Fibroblast of gingiva (primary cell): Measurements from ENCODE around the gene ARID5B.

Source experiments
- DNase-seq: peaks from one replicate; pipeline ENCODE4 v3.0.0-alpha.2; 2011; ENCODE audit warnings: low read depth

Gene ARID5B

DNA sequence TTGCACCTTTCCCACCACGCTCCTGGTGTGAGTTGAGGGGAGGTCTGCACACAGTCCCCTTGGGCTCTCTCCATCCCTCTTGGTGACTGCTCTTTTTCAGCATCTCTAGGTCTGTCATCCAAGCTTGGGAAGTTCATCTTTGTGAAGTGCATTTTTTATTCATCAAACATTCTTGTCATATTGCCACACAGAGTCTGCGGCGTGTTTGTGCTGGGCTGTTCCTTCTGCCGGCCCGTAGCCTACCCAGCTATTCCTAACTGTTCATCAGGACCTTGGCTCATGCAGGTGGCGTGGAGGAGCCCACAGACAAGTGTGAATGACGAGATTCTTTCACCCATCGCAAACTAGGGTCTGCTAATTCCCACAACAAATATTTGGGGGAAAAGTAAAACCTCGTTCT, 202.4 kb downstream of the ARID5B start:
- no peak for DNase-seq

GRCh38 chr10:62106929-62107519, 205.5 kb downstream of the ARID5B start:
- DNase-seq: no peak

DNA sequence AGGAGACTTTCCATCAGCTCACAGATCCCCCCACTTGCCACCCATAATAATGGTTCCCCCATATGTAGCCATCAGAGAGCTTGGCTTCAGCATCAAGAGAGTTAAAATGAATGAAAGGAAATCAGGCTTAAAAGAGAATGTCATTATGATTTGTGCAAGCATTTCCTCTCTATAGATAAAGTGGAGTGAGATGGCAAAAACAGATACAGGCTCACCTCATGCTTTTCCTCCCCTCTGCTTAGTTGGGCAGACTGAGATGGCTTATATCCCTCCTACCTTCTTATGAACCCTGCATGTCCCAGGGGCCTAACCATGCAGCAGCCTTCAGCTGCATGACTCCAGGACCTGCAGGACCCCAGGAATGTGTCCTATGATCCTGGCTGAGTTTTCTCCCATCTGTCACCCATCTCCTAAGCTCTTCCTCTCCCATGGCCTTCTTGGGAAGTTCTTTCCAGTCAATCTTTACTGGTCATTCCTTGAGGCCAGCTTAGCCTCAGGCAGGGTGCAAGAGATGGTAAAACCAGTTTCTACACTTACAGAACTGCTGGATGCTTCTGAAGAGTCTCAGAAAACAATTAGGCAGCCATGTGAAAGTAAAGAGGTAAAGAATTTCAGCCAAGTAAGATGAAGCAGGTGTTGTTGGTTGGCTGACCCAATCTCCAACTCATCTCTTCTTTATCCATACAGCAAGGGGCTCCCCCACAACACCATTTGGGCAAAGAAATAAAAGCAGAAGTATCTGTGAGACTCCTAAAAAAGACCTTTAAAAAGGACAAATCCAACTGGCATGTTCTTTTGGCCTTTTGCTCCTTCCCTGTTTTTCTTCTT, 207.5 kb downstream of the ARID5B start:
- DNase-seq: no peak

DNA sequence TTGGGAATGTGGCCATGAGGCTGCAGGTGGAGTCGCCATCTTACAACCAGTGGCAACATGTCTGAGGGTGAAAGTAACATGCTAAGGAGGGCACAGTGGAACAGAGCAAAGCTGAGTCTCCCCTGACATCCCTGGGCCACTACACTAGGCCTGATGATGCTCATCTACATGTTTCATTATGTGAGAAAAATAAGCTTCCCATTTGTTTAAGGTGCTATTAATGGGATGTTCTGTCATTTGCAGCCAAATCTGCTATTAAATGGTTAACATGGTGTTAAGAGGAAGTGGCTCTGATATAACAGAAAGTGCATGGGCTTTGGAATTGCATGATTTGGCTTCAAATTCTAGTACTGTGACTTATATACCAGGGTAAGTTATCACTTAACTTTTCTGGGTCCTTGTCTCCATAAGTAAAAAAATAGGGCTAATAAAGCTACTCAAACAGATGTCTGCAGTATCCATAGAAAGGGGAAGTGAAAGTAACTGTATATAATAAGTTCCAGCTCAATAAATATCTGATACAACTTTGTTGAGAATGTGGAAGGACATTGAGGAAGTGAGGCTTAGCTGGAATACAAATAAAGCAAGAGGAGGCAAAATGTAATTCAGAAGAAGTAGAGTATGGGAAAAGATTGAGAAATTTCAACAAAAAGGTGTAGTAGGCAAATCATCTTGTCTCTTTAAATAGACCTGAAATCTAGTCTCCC, 208.2 kb downstream of the ARID5B start:
- DNase-seq: no peak

GRCh38 chr10:62112300-62112699, 210.8 kb downstream of the ARID5B start:
- DNase-seq: no peak

DNA sequence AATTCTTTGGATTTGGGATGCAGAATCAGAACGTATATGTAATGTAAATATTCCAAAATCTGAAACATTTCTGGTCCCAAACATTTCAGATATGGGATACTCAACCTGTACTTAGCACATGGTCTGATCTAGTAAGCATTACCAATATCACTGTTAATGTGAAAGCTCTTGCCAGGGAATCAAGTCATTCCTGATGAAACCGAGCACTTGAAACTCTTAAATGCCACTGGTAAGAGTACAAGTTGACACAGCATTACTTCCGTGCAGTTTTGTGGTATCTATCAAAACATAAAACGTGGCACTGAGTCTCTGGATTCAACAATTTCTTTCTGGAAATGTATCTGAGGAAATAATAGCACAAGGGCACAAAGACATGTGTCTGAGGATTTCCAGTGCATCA, 211.5 kb downstream of the ARID5B start:
- no peak for DNase-seq

DNA sequence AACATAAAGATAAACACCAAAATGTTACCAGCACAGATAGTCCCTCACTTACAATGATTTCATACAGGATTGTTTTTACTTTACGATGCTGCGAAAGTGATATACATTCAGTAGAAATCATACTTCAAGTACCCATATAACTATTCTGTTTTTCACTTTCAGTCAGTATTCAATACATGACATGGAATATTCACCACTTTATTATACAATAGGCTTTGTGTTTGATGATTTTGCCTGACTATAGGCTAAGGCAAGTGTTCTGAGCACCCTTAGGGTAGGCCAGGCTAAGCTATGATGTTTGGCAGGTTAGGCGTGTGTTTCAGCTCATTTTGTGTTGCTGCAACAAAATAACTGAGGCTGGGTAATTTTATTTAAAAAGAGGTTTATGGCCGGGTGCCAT, 212.2 kb downstream of the ARID5B start:
- DNase-seq: no peak

DNA sequence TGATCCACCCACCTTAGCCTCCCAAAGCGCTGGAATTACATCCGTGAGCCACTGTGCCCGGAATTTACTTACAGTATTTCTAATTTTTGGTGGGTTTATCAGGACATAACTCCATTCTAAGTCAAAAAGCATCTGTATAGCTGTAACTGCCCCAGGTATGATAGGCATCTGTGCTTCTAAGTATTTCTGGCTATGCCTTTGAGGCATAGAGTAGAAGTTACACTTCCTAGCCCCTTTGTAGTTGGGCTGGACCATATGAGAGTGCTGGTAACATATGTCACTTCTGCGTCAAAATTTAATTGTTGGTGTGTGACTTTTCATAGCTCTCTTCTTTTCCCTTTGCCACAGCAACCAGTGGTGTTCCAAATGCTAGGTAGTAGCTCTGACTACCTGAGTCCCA, 213.8 kb downstream of the ARID5B start:
- DNase-seq: no peak

- no peak for DNase-seq
These were observed 214.3 kb downstream of the ARID5B start for GRCh38 chr10:62115842-62116241.

- DNase-seq: no peak
These were observed 215.4 kb downstream of the ARID5B start for GRCh38 chr10:62116896-62117295.

DNA sequence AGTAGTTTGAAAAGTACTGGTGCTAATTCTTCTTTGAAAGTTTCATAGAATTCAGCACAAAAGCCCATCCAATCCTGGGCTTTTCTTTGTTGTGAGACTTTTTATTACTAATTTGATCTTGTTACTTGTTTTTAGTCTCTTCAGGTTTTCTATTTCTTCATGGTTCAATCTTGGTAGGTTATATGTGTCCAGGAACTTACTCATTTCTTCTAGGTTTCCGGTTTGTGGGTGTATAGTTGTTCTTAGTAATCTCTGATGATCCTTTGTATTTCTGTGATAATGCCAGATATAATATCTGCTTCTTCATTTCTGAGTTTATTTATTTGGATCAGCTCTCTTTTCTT, 219.7 kb downstream of the ARID5B start:
- no peak for DNase-seq

DNA sequence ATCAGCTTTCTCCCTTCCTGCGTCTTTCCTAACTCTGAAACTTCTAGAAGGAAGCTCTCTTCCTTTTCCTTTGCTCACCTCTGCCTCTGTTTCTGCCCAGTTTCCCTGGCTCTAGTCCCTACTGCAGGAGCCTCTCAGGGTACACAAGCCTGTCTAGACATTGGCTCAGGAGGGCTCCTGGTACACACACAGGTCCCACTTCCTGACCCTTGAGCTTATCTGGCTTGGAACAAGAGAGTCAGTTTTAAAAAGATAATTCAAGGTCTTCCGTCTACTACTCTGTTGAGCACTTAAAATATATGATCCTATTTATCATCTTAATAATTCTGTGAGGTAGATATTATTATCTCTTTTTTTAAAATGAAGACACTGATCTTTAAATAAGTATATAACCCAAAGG, 226.5 kb downstream of the ARID5B start:
- no peak for DNase-seq

GRCh38 chr10:62130948-62131347, 229.4 kb downstream of the ARID5B start:
- peak; percentile 76 for DNase-seq

GRCh38 chr10:62131724-62132123, 230.2 kb downstream of the ARID5B start:
- DNase-seq: no peak

DNA sequence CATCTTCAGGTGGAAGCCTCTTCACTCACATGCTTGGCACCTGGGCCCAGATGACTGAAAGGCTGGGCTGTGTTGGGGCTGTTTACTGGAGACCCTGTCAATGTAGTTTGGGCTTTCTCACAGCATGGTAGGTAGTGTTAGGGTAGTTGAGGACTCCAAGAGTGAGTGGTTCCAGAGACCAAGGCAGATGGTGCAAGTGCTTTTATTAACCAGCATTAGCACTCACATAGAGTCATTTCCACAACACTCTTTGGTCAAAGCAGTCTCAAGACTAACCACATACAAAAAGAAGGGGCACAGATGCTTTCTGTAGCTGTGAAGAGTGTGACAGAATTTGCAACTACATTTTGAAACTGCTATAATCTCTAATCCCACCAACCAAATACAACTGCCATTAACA, 232.1 kb downstream of the ARID5B start:
- DNase-seq: no peak

DNA sequence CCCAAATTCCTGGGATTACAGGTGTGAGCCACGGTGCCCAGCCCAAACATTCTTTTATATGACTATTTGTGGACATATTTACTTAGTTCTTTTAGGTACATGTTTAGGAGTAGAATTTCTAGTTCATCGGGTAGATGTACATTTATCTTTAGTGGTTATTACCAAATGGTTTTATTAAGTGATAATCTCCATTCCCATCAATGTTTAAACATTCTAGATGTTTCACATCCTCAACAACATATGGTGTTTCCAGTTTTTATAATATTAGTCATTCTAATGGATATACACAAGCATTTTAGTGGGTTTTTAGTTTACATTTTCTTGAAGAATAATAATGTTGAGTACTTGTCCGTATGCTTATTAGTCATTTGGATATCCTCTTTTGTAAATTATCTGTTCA, 235.4 kb downstream of the ARID5B start:
- DNase-seq: no peak
